CD4-positive, alpha-beta T cell treated with Interferon alpha-2 for 1 hour (primary cell): Measurements from ENCODE around the gene SACM1L.

Experiments used
- DNase-seq, 2 donors: peaks; one replicate each; pipeline ENCODE4 v3.0.0-alpha.2; 2020 to 2022

Gene SACM1L

GRCh38 chr3:45772341-45773035, 83.3 kb downstream of the SACM1L start:
- DNase-seq: no peak

GRCh38 chr3:45773072-45773471, 83.9 kb downstream of the SACM1L start:
- no peak for DNase-seq

- no peak for DNase-seq
Observed at GRCh38 chr3:45773714-45774449, 84.7 kb downstream of the SACM1L start.

DNA sequence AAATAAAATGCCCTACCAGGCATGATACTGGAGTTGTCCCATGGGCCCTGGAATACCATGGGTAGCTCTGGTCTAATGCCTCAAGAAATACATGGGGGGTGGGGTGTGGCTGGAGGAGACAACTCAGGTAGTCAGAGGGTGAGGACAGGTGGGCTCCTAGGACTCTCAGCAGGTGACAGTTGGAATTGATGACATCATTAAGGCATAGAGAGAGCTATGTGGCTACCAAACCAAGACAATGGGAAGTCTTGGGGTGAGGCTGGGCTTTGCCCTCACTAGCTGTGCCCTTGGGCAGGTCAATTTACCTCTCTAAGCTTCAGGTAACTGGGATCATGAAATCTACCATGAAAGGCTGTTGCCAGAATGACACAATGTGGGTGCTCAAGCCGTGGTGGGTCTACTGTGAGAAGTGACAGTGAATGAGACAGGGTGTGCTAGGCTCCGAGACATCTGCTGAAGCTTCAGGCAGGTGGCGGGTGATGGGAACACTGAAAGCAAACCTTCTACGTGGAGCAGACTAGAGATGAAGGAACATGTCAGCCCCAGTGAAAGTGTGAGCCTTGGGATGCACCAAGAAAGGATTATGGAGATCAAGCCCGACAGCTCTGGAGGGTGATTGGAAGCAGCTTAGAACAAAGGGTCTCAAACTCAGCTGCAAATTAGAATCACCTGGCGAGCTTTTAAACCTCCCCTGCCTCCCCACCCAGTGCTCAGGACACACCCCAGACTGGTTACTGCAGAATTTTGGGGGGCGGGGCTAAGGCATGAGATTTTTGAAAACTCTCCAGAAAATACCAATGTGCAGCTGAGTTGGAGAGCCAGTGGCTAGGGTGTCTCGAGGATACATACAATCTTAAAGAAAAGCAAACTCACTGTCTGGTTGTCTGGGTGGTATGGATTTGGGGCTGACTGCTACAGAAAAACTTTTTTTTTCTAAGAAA, 85.7 kb downstream of the SACM1L start:
- no peak for DNase-seq

DNA sequence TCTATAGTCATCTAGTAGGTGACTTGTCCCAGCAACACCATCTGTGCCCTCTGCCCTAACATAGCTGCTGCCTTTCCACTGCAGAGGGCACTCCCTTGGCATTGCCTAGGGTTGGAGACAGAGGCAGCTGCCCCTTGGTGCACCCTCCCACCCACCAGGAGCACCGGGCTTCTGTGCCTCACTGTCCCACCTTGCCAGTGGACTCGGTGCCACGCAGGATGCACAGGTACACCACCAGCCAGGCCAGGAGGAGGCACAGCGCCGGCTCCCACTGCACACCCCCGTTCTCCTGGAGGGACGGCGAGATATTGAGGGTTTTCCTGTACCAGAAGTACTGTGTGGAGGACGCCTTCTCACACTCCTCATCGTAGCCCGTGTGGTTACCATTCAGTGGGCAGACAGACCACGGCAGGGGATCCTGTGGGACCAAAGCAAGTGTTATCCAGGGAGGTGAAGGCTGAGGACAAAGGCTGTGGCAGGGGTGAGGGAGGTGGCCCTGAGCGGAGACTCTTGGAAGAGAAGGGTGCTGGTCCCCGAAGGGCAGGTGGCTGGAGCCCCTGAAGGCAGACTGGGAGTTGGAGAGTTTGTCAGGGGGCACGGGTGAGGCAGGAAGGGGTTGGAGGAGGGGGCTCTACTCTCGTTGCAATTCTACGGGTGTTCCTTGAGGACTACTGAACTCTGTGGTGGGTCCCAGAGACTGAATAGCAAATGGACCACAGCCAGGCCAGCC, 86.5 kb downstream of the SACM1L start:
- no peak for DNase-seq

DNA sequence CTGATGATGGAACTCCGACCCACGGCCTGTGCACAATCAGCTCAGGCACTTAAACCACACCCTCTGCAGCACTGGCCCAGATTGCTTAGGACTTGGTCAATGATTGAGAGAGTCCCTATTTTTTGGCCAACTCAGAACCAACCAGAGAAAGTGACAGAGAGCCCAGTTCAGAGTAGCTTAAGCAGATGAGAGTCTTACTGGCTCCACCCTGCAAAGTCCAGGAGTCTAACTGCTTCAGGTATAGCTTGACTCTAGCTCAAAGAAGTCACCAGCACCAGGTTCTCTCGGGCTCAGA, 87.1 kb downstream of the SACM1L start:
- no peak for DNase-seq

DNA sequence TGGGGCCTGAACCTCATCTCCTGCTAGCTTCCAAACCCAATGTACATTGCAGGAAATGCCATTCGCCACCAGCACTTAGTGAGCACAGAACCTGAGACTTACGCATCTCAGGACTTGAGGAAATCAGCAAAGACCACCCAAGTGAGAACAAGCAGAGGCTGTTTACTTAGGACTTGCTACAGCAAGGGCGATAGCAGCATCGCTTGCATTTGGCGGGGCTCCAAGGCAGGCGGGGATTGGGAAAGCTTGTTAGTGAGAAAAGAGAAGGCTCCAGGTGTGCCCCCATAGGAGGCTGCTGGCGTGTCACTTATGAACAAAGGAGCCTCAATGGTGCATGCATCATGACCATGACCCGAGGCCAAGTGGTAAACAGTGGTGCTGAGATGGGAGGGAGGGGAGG, 87.4 kb downstream of the SACM1L start:
- no peak for DNase-seq

DNA sequence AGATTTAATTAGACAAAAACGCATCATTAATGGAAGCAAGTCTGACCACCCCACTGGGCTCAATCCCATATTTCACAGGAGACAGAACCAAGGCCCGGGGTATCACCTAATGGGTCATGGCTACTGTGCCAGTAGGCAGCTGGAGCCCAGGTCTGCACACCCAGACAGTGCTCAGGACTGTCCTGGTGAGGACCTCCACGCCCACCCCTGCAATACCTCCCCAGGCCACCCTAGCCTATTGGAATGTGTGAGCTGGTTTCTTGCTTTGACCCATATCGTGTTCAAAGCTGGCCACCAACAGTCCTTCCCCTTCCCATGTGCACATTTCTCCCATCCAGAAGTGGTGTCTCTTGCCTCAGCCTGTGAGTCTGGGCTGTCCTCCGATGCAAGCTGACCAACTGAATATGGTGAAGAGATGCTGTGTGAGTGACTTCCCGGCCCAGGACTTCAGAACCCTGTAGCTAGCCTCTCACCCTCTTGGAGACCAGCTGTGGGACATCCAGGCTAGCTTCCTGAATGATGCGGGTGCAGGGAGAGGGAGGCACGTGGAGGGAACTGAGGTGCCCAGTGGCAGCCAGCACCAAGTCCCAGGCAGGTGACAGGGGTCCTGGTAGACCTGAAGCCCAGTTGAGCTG, 88.0 kb downstream of the SACM1L start:
- no peak for DNase-seq

DNA sequence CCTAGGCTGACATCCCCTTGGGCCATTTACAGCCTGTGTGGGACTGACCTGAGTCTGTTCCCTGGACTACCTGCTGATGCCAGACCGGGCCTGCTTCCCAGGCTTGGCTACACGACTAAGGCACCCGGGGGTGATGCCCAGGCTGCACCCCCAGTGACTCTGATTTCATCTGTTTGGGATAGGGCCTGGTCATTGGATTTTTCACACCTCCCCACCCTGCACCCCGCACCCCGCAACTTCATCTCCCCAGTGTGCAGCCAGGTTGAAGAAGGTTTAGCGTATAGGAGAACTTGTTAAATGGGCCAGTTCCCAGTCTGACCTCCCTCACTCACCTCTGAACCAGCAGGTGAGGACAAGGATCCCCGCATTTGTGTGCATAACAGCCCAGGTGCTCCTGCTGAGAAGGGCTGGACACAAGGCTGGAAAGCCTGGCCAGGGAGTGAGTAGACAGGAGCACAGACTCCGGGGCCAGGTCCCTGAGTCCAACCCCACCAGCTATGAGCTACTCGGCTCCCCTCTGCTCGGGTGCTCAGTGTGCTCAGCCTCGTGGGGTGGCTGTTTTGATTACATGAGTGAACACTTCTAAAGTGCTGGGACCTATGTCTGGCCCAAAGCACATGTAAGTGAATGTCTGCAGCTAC, 88.7 kb downstream of the SACM1L start:
- DNase-seq: no peak

GRCh38 chr3:45778761-45779201, 89.6 kb downstream of the SACM1L start:
- DNase-seq: no peak

- DNase-seq: no peak
Observed at GRCh38 chr3:45779746-45780735, 90.8 kb downstream of the SACM1L start.

DNA sequence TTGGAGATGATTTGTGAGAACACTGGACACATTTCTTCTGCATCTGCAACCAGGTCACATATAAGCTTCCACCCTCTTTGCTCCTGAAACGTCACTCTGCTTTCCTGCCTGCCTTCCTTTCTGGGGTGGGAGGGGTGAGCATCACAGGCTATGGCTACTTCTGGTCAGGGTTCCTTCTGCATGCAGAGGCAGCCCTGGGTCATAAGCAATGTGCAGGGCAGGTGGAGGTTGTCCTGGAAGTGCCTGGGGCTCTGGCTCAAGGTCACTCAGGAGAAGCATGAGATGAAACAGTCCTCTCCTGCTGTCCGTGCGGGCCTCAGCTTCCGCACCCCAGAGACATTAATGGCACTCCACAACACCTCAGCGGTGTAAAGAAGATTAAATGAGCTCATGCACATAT, 92.1 kb downstream of the SACM1L start:
- no peak for DNase-seq

- no peak for DNase-seq
Observed at GRCh38 chr3:45781841-45782240, 92.6 kb downstream of the SACM1L start.

GRCh38 chr3:45782381-45782780, 93.2 kb downstream of the SACM1L start:
- DNase-seq: no peak

GRCh38 chr3:45783667-45784066, 94.5 kb downstream of the SACM1L start:
- DNase-seq: no peak

DNA sequence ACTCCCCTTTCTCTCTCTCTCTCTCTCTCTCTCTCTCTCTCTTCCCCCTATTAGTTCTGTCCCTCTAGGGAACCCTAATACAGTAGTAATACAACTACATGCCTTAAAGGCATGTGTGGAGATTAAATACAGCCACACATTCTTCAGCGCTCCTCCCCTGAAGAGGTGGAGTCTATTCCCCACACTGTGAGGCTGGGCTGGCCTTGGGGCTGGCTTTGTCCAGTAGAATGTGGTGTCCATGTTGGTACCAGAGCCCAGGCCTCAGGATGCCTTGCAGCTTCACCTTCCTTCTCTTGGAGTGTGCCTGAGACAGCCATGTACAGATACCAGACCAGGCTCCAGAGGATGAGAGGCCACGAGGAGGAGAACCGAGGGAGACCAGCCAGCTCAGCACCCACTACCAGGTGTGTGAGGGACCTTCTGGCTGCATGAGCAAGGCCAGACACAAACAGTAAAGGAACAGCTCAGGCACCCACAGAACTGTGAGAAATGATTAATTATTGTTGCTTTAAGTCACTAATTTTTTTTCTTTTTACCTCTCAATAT, 96.5 kb downstream of the SACM1L start:
- no peak for DNase-seq

- no peak for DNase-seq
Observed at GRCh38 chr3:45786801-45787495, 97.8 kb downstream of the SACM1L start.

DNA sequence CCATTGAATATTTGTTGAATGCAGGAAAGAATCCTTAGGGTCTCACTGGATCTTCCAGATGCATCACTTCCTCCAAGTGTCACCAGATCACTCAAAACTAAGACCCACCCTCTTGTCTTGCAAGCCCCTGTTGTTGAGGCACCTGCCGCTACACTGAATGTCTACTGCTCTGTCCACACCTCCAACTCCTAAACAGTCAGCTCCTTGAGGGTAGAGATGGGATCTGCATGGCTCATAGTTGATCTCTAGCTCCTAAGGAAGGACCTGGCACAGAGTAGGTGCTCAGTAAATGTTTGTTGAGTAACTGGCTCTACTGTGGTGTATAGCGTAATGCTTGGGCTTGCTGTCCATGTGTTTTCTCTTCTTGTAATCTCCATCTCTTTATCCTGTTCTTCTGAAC, 98.4 kb downstream of the SACM1L start:
- DNase-seq: no peak

- DNase-seq: no peak
Observed at GRCh38 chr3:45789235-45789812, 100.1 kb downstream of the SACM1L start.
